CD4-positive, alpha-beta T cell treated with Interleukin-12 subunit alpha and Interleukin-12 subunit beta, for 1 hour (primary cell): ENCODE results near the gene ATG10.
A peak's percentile ranks its signal among the peaks of the same experiment; 100 is the strongest.
"Not testable (repeated sequence)": the region's sequence is repeated elsewhere in the genome, so short reads cannot be mapped to it uniquely, and the experiment has no call there.

Experiments used
- DNase-seq: peaks from one replicate; pipeline ENCODE4 v3.0.0-alpha.2; 2020

The ATG10 gene

GRCh38 chr5:82244854-82245635 is 273.2 kb downstream of the ATG10 start:
- no peak for DNase-seq

DNA sequence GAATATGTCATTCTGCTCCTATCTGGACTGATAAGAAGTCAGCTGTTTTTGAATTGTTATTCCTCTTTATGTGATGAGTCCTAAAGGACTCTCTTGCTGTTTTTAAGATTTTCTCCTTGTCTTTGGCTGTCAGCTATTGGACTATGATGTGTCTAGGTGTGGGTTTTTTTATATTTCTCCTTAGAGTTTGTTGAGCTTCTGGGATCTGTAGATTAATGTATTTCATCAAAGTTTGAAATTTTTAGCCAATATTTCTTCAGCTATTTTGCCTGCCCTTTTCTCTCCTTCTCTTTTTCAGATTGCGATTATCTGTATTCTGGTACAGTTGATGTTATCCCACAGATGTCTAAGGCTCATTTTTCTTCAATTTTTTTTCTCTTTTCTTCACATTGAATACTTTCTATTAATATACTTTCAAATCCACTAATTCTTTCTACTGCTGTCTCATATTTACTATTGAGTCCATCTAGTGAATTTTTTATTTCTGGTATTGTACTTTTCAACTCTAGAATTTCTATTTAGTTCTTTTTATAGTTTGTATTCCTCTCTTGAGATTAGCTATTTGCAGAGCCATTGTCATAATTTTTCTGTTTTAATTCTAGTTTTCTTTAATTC is 275.2 kb downstream of the ATG10 start:
- no peak for DNase-seq

- no peak for DNase-seq
Measured at GRCh38 chr5:82252744-82253143, 280.9 kb downstream of the ATG10 start.

DNA sequence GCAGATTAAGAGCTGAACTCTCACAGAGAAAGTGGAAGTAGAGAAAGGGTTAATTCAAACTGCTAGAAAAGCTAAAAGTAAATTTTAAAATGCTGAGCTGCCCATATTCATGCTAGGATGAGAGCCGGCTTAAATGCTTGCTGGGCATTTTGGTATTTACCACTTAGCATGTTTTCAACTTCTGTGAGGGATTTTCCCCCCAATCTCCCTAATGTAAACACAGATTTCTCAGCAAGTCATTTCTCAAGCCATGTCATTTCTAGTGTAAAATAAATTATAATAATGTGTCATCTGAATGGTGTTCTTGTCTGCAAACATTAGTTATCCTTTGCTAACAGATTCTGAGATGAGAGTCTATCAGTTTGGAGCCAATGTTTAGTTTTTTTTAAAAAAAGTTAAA is 284.0 kb downstream of the ATG10 start:
- no peak for DNase-seq

DNA sequence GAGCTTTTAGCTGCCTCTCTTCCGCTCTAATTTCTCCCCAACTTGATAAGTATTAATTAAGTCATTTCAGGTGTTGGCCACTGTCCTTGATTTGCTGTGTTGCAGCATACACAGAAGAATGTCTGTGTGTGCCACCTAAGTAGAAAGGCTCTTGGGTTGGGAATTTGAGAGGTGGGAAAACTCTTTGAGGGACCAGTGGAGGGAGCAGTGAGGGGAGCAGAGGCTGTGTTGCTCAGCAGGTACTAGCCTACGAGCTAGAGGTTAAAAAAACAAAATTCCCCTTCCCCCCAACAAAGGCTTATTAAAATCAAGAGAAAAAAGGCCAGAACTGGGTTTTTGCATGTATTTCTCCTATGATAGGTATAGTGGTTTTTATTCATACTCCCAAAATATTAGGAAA is 285.4 kb downstream of the ATG10 start:
- no peak for DNase-seq

GRCh38 chr5:82257729-82258128 is 285.9 kb downstream of the ATG10 start:
- DNase-seq, result no peak

GRCh38 chr5:82259172-82259800 is 287.5 kb downstream of the ATG10 start:
- no peak for DNase-seq

DNA sequence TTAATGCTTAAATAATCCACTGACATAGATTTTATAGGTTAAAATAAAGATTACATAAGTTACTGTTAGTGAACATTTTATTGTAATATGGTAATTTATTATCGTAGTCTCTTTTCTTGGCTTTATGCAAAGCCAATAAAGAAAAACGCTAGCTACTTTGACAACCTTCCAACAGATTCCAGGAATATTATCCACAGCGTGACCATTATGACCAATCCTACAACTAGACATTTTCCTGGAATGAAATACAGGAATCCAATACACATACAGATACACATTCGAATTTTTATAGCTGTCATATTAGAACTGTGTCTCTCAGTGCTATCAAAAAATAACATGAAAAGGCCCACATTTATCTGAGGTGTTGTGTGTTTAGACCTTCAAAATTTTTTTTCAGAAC is 293.2 kb downstream of the ATG10 start:
- no peak for DNase-seq

DNA sequence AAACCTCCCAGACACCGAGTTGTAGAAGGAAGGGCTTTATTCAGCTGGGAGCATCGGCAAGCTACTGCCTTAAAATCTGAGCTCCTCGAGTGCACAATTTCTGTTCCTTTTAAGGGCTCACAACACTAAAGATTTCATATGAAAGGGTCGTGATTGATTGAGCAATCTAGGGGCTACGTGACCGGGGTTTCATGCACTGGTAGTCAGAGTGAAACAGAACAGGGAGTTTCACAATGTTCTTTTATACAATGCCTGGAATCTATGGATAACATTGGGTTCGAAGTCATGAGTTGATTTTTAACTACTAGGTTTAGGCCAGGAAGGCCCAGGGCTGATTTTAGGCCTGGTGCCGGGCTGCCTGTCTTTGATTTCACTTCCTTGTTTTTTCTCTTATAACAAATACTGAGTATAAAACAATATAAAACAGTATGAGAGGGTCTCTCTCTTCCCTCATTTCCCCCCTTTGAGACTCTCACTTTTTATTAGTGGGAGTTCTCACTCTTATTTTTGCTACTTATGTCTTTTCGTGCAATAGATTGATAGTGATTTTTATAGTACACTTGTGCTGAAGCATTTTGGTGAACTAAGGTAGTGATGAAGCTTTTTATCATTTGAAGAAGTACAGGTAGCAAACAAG is 295.6 kb downstream of the ATG10 start:
- not testable (repeated sequence) for DNase-seq

DNA sequence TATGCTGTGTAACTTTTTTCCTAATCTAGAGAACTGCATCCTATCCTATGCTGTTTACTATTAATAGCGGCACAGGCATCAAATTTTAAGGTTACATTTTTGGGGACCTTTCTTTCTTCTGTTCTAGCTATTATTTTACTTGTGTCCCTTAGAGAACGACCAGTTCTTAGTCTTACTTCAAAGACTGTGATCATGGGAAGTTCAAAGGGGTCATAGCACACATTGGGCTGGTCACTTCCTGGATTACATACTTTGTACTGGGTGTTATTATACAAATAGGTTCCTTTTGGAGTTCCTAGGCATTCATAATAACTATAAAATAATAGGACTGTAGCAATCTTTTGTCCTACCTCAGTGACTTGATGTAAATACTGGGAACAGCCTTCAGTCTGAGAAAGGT is 297.5 kb downstream of the ATG10 start:
- DNase-seq, result not testable (repeated sequence)

- not testable (repeated sequence) for DNase-seq
Measured at GRCh38 chr5:82272571-82273356, 300.9 kb downstream of the ATG10 start.

- DNase-seq, result not testable (repeated sequence)
Measured at GRCh38 chr5:82273426-82273825, 301.6 kb downstream of the ATG10 start.

DNA sequence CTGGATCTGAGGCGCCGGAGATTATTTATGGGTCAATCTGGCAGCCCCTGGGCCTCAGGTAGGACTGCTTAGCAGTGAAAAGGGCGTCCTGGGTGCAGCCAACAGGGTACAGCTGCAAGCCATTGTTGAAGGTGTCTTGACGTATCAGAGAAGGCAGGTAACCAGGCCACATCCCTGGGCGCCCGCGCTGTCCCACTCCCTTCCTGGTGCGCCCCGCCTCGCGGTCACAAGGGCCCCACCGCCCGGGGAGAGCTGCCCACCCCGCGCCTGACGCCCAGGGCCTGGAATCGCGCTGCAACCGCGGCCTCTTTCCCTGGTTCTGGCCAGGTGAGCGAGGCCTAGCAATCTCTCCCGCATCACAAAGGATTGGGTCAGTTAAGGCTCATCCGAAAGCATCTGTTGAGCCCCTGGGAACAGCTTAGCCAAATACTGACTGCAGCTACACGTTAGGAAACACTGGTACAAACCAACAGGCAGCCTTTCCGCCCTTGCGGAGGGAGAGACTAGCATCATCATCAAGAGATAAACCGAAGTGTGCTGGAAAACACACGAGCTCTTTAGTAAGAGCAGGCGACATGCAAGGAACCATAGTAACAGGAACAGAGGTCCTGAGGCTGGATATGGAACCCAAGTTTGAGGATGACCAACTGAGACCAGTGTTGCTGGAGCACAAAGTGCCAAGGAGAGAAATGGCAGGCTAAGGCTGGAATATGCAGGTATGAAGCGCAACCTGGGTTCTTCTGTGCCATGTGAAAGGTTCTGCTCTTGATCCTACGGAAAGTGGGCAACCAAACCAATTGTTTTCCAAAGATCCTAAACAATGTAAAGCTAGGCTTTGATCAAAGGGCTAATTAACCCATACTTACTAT is 302.8 kb downstream of the ATG10 start:
- DNase-seq, result no peak

DNA sequence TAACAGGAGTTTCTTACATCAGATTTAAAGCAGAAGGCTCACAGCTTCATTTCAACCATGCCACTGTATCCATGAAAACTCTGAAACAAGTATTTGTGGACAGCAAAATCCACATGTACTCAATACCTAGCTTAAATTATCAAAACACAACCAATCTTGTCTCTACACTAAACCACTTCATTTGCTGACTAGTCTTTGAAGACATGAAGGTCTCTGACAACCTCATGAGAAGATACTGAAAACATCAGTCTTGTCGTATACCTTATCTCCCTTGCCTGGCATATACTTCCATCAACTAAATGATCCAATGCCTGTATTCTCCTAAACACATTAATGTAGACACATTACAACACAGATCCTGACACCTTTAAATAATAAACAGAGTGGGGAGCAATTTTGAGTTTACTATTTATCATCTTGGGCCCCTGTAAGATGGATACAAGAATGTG is 303.4 kb downstream of the ATG10 start:
- no peak for DNase-seq

- no peak for DNase-seq
Measured at GRCh38 chr5:82276800-82277612, 305.2 kb downstream of the ATG10 start.

DNA sequence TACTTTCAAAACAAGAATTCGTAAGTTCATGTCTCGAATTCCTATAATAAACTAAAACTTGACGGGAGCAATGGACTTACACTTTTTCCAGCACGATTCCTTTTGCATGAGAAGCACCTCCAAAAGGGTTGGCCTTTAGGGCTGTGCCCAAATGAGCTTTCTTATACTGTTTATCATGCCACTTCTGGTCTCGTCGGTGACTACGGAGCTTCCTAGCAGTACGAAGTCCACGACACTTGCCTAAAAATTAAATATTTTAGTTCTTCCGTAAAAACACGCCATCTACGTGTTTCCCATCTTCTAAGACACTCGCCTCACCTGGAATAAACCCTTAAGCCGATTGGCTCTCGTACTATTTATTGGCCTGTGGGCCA is 305.8 kb downstream of the ATG10 start:
- peak; percentile 3 for DNase-seq

DNA sequence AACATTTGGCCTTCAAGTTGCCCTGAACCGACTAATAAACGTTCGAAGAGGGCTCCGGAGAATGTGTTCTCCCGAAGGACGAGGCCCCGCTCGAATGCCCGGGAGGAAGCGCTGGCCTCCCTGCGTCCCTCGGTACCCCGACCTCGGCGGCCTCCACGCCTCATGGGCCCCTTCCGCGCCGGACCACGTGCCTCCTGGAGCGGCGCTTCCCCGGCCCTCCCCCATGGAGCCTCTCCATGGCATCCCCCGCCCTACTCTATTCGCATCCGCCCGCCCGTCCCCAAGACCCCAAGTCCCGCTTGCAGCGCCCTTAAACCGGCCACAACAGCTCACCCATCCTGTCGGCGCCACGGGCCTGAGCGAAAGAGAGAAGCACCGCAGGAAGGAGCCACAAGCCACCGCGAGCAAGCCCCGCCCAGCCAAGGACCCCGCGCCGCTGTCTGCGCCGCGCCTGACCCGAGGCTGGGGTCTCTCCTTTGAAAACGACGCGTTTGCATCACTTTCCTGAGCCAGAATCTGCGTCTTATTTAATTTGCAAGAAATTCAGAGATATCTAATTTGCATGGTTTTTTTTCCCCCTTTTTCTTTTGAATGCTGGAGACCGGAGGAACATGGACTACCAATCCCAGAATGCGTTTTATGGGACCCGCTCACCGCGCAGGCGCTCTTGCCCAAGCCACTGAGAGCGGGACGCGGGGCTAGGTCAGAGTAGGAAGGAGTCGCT is 306.3 kb downstream of the ATG10 start, which contains the start of gene RPS23:
TSS of gene RPS23 (minus strand) at position 368 of the 724 bp plus-strand sequence. CDS start at position 337, 31 bp downstream.
- peak; percentile 87 for DNase-seq

- no peak for DNase-seq
Measured at GRCh38 chr5:82278711-82279370, 307.0 kb downstream of the ATG10 start.

- DNase-seq, result no peak
Measured at GRCh38 chr5:82283893-82284292, 312.1 kb downstream of the ATG10 start.
